Measurements from ENCODE around the gene NFIB. TPM values are rescaled to one million over a fixed set of nuclear protein-coding genes. Genes with fewer than 3 reads are reported as not detected.

NFIB gene
- total RNA-seq, 1 experiment from 2014 or later = not detected

DNA sequence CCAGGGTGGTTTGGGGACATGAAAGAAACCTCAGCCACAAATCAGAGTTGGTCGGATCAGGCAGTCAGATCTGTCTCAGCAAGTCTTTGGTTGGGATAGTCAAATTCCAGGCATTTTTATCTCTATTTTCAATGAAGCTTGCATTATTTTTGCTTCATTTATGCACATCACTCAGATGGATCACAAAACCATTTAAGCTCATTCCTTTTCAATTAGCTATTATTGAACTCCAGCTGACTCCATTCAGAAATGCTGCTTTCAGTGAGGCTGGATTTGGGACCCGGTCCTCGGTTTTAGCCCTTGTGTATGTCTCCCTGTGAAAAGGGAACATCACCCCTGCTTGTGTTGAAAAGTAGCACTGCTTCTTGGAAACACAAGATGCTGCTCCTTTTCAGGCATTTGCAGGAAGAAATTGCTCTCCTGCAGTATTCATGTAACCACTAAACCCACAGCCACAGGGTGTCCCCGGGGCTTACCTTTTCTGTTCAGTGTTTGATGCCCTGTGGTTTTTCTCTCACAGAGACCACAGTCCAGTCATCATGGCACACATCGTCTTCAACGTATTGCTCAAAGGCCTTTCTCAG, 232.9 kb downstream of the NFIB start:
- DNase-seq (ENCODE audit: low spot score) = no peak
- in situ Hi-C loops (cut with HindIII; ENCODE audit: low sequenced_read_pairs) = no loop called here

DNA sequence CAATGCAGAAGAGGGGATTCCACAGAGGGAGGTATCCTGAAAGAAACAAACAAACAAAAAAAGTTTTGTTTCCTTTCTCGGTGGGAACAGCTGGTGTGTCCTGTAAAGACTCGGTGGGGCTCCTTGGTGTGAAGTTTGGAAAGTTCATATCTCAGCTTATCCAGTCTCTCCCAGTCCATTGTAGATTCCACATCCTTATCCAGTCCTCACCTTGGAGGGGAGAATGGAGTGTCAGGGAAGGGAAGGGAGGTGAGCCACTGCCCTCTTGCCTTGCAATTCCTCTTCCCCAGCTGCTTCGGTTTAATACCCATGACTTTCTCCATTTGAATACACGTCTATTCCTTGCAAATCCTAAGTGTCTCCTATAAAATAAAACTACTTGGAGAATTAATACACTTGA, 234.5 kb downstream of the NFIB start:
- DNase-seq (ENCODE audit: low spot score) = no peak
- in situ Hi-C loops (cut with HindIII; ENCODE audit: low sequenced_read_pairs) = no loop called here

DNA sequence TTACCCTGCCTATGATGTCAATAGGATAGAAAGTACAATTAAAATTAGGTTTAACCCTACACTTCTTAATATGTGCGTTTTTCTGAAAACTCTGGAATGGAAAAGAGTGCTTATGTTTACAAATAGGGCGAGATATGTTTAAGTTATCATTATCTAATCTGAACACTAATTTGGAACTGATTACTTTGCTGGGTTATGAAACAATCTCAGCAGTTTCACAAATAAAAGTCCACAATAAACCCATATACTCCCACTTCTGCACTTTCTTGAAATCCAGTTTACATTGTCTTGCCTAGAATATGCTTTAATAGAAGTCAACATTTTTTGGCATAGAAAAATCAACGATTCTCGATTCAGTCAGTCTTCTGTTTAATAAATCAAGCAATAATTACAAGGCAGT, 236.3 kb downstream of the NFIB start:
- no peak for DNase-seq (ENCODE audit: low spot score)
- in situ Hi-C loops (cut with HindIII; ENCODE audit: low sequenced_read_pairs) = no loop called here

DNA sequence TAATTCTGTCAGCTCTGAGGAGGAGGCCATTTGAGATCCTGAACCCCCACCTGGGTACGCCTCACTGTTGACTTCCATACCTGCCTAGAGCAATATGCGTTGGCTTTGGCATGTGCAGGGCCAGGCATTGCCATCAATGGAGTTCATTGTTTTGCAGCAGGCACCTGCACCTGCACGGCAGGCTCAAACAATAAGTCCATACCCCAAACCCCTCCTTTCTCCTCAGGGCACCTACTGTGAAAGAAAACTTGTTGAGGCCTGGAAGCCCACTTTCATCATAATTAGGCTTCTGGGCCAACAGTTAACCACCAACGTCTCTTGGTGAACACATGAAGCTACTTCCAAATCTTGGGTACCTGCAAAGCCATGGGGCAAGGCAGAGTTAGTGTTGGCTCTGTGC, 238.7 kb downstream of the NFIB start:
- no peak for DNase-seq (ENCODE audit: low spot score)
- in situ Hi-C loops (cut with HindIII; ENCODE audit: low sequenced_read_pairs) = no loop called here

DNA sequence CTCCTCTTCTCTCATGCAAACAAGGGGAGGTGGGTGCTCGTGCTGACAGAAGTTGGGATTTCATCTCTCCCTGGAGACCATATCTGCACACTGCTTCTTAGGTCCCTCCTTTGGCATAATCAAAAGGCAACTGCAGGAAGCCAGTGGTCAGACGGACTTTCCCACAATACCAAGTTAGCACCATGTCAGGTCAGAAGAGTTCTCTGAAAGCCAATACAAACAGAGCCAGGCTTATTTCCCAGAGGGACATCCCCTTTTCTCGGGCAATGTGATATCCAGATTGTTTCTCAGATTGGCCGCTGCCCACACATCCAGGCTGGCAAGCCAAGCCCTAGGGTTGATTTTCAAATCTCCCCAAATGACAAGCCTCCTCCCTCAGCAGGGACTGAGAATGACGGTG, 241.1 kb downstream of the NFIB start:
- in situ Hi-C loops (cut with HindIII; ENCODE audit: low sequenced_read_pairs) = no loop called here

DNA sequence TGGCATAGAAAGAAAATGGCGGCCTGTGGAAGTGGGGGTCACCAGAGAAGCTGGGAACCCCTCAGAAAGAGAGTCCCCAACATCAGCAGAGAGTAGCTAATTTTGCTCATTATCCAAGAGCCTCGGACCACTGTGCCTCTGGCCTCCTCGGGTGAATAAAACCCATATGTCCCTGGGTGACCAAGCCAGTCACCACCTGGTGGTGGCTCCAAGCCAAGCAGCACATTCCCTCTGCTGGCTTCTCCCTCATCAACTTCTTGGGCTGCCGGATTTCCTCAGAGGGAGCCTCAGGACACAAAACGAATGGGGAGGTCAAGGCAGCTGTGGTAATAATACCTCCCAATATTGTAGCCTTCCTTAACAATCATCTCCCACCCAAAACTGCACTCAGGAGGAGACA, 242.5 kb downstream of the NFIB start:
- peak; percentile 9 for DNase-seq (ENCODE audit: low spot score)
- in situ Hi-C loops (cut with HindIII; ENCODE audit: low sequenced_read_pairs) = no loop called here

More for the DNA sequence above, 241.1 kb downstream of the NFIB start:
- no peak for DNase-seq (ENCODE audit: low spot score)

DNA sequence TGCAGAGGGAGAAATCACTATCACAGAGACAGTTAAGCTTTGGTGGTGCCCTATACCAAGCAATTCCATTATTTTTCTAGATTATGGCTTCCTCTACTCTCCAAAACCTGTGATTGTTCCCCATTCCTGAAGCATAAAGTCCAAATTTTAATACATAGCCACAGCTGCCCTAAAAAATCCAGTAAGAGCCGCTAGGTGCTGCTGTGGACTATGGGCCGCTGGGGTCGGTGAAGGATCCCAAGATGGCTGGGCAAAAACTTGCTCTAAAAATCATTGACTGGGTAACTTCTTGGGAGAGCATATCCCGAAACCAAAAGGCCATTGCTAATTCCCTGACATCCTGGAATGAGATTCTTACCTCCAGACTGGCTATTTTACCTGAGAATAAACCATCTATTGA, 245.3 kb downstream of the NFIB start:
- in situ Hi-C loops (cut with HindIII; ENCODE audit: low sequenced_read_pairs) = no loop called here
- no peak for DNase-seq (ENCODE audit: low spot score)

DNA sequence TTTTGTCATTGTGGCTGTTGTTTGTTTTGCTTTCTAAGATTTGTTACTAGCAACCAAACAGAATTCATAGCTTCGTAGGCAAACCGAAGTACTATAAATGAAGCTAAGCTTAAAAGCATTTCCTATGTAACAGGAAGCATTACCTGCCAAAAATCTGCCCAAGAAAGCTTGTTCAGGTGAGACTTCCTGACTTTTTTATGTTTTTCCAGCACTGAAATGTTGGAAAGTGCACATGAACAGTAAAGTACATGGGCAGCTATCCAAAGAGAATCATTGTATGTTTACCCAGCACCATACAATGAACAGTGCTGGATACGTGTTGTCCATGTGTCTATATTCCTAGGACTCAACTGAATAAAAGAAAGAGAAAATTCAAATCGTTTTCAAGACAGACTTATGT, 247.1 kb downstream of the NFIB start:
- in situ Hi-C loops (cut with HindIII; ENCODE audit: low sequenced_read_pairs) = no loop called here
- DNase-seq (ENCODE audit: low spot score) = no peak

DNA sequence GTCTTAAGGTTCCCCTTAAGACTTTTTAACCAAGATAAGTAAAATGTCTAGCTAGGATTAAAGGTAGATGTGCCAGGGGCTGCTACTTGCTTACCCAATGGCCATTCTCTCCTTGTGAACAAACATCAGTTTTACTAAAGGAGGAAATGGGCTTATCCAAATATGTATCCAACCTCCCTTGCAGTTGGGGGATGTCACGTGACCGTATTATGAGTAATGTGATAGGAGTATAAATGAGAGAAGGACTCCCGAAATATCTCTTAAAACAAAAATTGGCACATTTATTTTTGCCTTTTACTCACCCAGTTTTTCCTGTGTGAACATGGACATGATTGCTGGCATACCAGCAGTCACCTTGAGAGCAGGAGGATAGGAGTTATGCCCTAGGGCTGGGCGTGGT, 247.9 kb downstream of the NFIB start:
- in situ Hi-C loops (cut with HindIII; ENCODE audit: low sequenced_read_pairs) = no loop called here

DNA sequence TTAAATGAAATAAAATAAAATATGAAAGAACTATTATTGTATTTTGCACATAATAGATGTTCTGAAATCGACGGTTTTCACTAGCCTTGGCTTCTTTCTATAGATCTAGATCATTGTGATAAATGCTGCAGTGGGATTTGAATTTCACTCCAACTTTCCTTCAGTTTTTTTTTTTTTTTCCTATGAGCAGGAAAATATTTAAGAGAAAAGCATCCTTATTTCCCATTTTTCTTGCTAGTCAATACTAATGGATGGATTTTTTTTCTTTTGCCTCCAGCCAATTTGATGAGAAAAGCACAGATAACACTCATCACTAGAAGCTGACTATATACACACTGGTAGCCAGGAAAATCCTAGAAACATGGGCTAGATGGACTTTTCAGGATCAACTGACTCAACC, 249.0 kb downstream of the NFIB start:
- DNase-seq (ENCODE audit: low spot score) = no peak
- in situ Hi-C loops (cut with HindIII; ENCODE audit: low sequenced_read_pairs) = no loop called here

More for the DNA sequence above, 247.9 kb downstream of the NFIB start:
- DNase-seq (ENCODE audit: low spot score) = no peak

DNA sequence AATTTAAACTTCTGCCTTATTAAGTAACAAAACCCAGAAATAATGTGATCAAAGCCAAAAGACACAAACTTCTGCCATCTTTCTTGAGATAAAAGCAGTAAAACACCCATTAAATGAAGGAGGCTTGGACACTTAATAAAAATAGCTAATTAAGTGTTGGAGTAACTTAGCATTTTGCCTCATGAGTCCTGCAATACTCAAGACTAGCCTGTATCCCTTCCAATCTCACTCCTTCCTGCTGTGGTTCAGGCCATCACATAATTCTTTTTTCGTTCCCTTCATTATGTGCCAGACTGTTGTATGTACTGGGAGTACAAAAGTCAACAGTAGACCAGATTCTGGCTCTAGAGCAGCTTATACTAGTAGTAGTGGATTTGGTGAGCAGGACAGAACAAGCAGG, 250.2 kb downstream of the NFIB start:
- in situ Hi-C loops (cut with HindIII; ENCODE audit: low sequenced_read_pairs) = no loop called here
- DNase-seq (ENCODE audit: low spot score) = no peak

DNA sequence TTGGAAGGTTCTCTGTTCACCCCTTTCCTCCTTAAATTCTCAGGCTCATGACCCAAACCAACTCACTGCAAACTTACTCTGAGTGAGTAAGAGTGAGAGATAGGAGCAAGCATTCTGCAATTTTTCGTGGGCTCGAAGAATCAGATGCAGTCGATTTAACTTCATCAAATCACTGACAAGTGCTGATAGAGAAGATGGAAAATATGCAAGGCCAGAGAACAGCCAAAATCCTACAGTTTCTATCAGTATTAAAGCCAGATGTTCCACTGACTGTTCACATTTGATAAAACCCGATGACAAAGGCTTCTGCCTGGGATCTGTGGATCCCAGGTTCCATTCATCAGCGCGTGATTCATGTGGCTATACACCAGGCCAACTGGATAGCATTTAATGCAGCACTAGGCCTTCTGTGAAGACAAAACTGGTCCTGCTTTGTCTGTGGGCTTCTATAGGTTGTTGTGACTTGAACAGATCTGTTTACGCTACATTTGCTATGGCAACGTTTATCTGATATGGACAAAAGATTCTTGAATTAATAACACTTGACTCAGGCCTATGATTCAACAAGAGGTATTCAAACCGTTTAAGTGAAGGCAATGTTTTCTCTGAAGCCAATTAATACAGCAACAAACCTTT, 251.2 kb downstream of the NFIB start:
- no peak for DNase-seq (ENCODE audit: low spot score)
- in situ Hi-C loops (cut with HindIII; ENCODE audit: low sequenced_read_pairs) = no loop called here

DNA sequence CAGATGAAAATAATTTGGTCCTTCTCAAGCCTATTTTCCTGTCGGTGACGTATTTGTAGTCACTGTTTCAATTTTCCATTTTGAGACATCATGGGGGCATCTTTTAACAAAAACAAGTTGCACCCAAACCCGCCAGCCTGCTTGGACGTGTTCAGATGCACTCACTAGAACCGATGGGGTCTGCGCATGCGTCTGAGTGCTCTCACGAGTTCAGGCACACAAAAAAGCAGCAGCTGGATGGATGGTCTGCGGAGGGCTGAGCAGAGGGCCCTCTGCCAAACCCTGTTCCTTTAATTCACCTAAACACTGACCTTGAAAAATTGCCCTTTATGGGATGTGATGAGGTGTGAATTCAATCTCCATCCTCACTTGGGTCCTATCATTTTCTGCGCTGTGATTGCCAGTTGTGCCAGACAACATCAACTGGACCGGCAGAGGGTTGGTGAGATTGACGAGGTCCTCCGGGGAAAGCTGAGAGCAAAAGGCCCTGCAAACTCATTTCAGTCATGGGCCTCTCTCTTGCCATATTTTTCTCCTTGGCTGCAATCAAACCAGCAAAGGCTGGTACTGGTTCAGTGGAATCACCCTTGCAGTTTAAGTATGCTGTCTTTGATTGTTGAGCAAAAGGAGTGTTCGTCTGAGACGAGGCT, 251.9 kb downstream of the NFIB start:
- in situ Hi-C loops (cut with HindIII; ENCODE audit: low sequenced_read_pairs) = no loop called here
- no peak for DNase-seq (ENCODE audit: low spot score)

DNA sequence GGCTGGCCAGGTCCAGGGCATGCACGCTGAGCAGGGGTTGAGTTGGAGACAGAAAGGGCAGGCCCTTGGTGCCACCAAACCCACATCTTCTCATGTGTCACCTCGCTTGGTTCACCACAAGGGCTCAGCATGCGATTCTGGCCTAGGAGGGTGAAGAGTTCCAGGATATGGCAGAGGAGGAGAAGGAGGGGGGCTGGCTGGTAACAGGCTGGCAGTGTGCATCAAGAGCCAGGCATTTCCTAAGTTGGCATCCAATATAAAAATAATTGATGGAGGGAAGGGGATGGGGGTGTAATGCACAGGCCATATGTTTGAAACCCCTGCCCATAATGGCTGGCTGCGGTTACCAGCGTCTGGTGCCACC, 255.6 kb downstream of the NFIB start:
- in situ Hi-C loops (cut with HindIII; ENCODE audit: low sequenced_read_pairs) = no loop called here
- DNase-seq (ENCODE audit: low spot score) = no peak

DNA sequence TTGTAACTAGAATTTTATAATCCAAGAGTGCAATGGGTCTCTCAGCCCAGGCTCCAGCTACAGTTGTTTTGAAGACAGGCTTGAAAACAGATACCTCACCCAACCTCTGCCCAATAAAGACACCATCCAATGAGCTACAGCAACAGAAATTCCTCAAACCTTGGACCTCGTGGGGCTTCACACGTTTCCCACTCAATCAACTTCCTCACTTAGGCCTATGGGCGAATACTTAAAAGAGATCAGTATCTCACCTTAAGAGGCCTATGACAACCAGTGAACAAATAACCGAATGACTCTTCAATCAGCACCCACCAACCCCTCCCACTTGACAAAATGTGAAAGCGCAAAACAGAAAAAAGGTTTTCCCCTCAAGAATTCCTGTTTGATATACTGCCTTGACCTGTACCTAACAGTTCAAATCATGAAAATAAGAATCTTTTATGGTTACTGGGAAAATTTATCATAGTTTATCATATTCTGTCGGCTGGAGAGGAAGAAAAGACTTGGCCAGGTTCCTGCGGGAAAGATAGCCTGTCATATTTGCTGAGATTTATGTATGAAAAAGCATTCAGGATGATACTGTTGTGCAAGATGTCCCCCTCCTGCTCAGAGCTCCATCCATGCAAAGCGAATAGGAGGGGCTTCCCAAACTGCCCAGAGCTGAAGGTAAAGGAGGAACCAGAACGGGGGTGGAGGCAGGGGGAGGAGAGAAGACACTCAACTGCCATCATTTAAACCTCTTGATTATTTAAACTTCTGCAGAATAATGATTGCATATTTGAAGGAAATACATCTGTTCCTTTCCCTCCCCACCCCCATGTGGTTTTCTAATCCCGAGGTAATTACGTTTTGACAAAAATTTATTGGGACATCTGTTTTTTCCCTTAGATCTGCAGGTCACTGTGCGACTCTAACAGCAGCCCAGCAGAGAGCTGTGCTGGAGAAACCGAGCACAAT, 256.3 kb downstream of the NFIB start:
- no peak for DNase-seq (ENCODE audit: low spot score)
- in situ Hi-C loops (cut with HindIII; ENCODE audit: low sequenced_read_pairs) = no loop called here

DNA sequence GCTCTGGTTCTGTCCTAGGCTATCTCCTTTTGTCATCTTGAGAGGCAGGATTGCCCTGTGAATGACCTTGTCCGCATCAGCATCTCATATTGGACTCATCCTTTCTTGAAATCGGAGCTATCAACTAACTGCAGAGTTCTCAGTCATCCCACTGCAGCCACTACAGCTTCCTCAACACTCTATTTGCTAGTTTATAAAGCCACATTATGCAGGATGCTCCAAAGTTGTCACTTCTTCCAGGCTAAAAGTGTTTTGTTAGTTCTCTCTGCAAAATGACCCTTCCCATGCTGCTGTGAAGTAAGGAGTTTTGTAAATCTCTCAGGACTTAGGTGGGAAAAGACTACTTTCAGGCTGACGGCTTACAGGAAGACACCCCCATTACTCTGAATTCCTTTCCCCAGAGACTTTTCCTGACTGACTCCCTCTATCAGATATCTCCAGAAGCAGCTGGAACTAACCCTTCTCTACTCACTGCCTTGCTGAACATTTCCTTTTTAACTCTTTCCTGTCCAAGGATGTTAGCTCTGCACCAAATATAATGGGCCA, 257.6 kb downstream of the NFIB start:
- DNase-seq (ENCODE audit: low spot score) = no peak

DNA sequence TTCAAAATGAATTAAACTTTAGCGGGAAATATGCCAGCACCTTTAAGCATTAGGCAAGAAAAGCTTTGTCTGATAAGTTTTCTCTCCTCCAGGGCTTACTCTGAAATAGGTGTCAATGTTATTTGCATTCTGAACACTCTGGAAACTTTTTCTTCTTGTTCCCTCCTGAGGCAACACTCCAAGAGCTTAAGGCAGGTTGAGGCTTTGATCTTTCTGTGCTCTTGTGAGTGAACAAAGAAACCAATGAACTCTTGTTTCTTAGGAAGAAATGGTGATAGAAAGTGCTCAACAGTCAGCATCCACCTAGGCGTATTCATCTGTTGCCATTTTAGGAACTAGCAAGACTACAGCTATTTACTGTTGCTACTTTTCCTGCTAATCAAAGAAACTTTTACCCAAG, 259.8 kb downstream of the NFIB start:
- no peak for DNase-seq (ENCODE audit: low spot score)
- in situ Hi-C loops (cut with HindIII; ENCODE audit: low sequenced_read_pairs) = no loop called here

More for the DNA sequence above, 257.6 kb downstream of the NFIB start:
- in situ Hi-C loops (cut with HindIII; ENCODE audit: low sequenced_read_pairs) = no loop called here

DNA sequence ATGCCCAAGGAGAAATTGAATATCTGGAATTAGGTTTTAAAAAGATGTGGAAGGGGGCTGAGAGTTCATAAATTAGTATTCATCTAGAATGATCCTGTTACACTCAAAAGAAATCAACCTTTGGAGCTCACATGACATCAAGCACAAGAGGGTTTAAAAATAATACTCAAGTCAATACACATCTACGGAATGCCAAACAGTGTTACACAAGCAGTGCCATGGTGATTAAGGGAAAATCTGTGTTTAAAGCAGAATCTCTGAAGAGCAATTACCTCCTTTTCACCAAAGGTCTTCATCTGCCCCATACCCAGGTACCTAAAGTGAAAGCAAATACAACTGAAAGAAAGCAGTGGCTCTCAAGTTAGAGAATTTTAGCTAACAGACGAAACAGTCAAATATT, 261.6 kb downstream of the NFIB start:
- DNase-seq (ENCODE audit: low spot score) = no peak
- in situ Hi-C loops (cut with HindIII; ENCODE audit: low sequenced_read_pairs) = no loop called here

DNA sequence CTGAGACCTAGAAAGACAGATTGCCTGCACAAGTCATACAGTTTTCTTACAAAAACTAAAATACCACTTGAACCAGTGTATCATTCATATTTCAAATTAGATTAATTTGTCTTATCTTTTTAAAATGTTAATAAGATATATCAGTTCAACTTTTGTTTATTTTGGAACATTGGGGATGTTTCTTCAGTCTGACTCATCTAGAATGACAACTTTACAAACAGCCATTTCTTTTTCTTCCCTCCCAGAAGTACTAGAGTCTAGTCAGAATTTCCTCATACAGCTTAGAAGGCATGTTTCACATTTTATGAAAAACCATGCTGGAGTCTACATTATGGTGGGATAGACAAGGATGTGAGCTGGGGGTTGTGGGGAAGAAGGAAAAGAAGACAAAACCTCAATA, 262.5 kb downstream of the NFIB start:
- in situ Hi-C loops (cut with HindIII; ENCODE audit: low sequenced_read_pairs) = no loop called here

DNA sequence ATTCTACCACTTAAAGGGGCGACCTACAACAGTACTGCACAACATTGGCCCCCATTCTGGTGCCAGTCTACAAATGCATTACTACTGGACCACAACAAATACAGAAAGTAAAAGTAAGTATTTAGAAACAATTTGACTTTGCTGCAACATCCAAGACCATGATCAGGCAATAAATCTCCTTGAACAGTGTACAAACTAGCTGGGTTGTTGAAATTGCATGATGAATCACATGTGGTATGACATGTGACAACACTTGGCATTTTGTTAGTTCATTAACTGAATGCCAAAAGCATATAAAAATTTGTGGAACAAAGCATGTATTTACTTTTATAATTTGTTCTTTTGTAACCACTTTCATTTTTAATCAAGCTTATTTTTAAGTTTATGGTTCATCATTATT, 270.5 kb downstream of the NFIB start:
- in situ Hi-C loops (cut with HindIII; ENCODE audit: low sequenced_read_pairs) = no loop called here
- DNase-seq (ENCODE audit: low spot score) = no peak

More for the DNA sequence above, 262.5 kb downstream of the NFIB start:
- no peak for DNase-seq (ENCODE audit: low spot score)

Data from G401 (cell line).